HCT116 (cell line): ENCODE results near the gene TRHDE.

ENCODE experiments used
- EGR1 ChIP-seq: IDR thresholded peaks from 2 replicates; pipeline ENCODE4 v1.6.1; 2012; ENCODE audit warnings: low read depth
- JUND ChIP-seq: IDR thresholded peaks from 2 replicates; pipeline ENCODE4 v1.6.1; 2012
- TF ChIP-seq, protein P1 (sequence below), 3 experiments: fragments of 200-600 bp in 1 of 3; sonication (generic) in 1 of 3; IDR thresholded peaks in 2 of 3; conservative IDR thresholded peaks in 1 of 3; 2 replicates each; pipeline ENCODE4 v1.5.1; 2012 to 2017; ENCODE audit warnings: low read depth in 2 of 3, low read length in 2 of 3, antibody characterized with exemption in 1 of 3, borderline replicate concordance in 1 of 3, control low read depth in 1 of 3, mild to moderate bottlenecking in 1 of 3, mixed read lengths in 1 of 3, mixed run types in 1 of 3, moderate library complexity in 1 of 3; ENCODE audit not compliant: insufficient read depth in 1 of 3

DNA sequence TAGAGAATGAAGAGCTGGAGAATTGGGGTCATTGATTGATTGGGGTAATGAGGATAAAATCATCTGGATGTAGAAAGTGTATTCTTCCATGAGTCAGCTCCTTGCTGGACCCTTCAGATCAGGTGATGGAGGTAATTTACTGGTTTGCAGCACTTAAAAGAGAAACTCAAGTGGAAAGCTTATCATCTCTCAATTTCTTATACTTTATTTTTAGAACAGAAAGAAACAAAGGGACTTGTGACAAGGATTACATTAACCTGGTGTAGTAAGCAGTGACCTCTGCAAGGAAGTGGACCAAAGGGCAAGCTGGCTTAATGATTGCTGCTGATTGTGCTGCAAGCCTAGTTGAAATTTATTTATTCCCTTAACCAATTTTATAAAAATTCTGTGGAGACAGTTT, 405.0 kb downstream of the TRHDE start:
- no peak for TF ChIP-seq EGR1
- no peak for TF ChIP-seq JUND
- TF ChIP-seq, protein P1, sequence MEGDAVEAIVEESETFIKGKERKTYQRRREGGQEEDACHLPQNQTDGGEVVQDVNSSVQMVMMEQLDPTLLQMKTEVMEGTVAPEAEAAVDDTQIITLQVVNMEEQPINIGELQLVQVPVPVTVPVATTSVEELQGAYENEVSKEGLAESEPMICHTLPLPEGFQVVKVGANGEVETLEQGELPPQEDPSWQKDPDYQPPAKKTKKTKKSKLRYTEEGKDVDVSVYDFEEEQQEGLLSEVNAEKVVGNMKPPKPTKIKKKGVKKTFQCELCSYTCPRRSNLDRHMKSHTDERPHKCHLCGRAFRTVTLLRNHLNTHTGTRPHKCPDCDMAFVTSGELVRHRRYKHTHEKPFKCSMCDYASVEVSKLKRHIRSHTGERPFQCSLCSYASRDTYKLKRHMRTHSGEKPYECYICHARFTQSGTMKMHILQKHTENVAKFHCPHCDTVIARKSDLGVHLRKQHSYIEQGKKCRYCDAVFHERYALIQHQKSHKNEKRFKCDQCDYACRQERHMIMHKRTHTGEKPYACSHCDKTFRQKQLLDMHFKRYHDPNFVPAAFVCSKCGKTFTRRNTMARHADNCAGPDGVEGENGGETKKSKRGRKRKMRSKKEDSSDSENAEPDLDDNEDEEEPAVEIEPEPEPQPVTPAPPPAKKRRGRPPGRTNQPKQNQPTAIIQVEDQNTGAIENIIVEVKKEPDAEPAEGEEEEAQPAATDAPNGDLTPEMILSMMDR (IDR thresholded peaks at IDR 0.05 in 2 of 3, conservative IDR thresholded peaks at IDR 0.05 in 1 of 3; ENCODE audit: borderline replicate concordance in 1 of 3, insufficient read depth in 1 of 3, low read depth in 2 of 3, low read length in 2 of 3) = no peak
